ENCODE data around the gene DDX1. TPM values are rescaled to one million over a fixed set of nuclear protein-coding genes. Genes with fewer than 3 reads are reported as not detected.

The DDX1 gene
- total and polyA plus RNA-seq, 2 of the 4 experiments (the other 2 are of a cell fraction), result 73.6 to 74.9 TPM

DNA sequence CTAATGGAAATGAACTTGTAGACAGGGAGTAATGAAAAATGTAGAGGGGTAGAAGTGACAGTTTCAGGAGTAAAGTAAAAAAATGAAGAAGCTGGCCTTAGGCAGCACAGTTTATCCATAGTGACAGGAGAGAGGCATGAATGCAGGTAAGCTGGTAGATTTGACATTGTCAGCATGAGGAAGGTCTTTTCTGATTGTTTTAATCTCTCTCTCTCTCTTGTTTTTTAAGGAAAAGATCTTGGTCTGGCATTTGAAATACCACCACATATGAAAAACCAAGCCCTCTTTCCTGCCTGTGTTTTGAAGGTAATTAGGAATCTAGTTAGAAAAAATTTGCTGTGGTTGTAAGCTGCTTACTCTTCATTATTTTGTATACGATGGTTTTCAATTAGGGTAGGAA, 14.1 kb downstream of the DDX1 start:
- ChIA-PET POLR2A (ENCODE audit: unreplicated experiment) (no interaction called here), CTCF (no interaction called here)
- Histone ChIP-seq H3K27ac (ENCODE audit: insufficient read depth, low read length) (no peak overlapping the region), H3K4ac (ENCODE audit: low read depth, low read length) (no peak overlapping the region), H4K5ac (ENCODE audit: low read depth, low read length) (no peak overlapping the region), H4K91ac (ENCODE audit: insufficient read depth, low read depth, low read length) (no peak overlapping the region), H3K9me1 (ENCODE audit: insufficient read depth, low read length) (no peaks in the 10 kb centered on the region), H4K20me1 (ENCODE audit: insufficient read depth, low read length) (no peaks in the 10 kb centered on the region; the same call in 1 of the 2 replicates), H2AK9ac (replicated peaks; ENCODE audit: low read depth, low read length, poor library complexity) (no peak overlapping the region), H2AFZ (replicated peaks; ENCODE audit: low read length, poor library complexity) (no peak overlapping the region), H2BK20ac (ENCODE audit: low read depth, low read length) (no peak overlapping the region), H3K4me2 (ENCODE audit: low read depth, low read length) (no peak overlapping the region), H3K9me3 (ENCODE audit: control insufficient read depth, insufficient read depth, low read length) (no peaks in the 10 kb centered on the region), H3K9ac (ENCODE audit: low read depth, low read length) (no peak overlapping the region), H2BK5ac (ENCODE audit: low read depth, low read length, poor library complexity, severe bottlenecking) (no peak overlapping the region), H3K18ac (ENCODE audit: low read depth, low read length) (no peak overlapping the region), H3K4me1 (ENCODE audit: control insufficient read depth, insufficient read depth, low read length) (no peaks in the 10 kb centered on the region), H4K8ac (ENCODE audit: low read depth in 2 of 2, low read length in 2 of 2) (no peak overlapping the region), H3K23ac (ENCODE audit: low read depth, low read length) (no peak overlapping the region), H2BK15ac (ENCODE audit: low read depth, low read length) (no peak overlapping the region), H3K79me1 (ENCODE audit: low read depth in 1 of 2, low read length in 2 of 2) (no peaks in the 10 kb centered on the region), H2AK5ac (ENCODE audit: low read depth, low read length) (no peak overlapping the region), H3K4me3 (ENCODE audit: insufficient read depth, low read depth, low read length) (no peak overlapping the region), H3K56ac (ENCODE audit: extremely low read depth, insufficient read depth, low read length) (no peak overlapping the region), H3K27me3 (ENCODE audit: control insufficient read depth, insufficient read depth, low read length) (no peaks in the 10 kb centered on the region), H3K36me3 (ENCODE audit: control insufficient read depth, insufficient read depth, low read length) (peaks cover 48% of the 10 kb centered on the region), H2BK120ac (ENCODE audit: low read depth, low read length) (no peak overlapping the region), H3K14ac (replicated peaks; ENCODE audit: low read depth, low read length) (no peak overlapping the region)
- DNase-seq, result no peak
- TF ChIP-seq, protein P1, sequence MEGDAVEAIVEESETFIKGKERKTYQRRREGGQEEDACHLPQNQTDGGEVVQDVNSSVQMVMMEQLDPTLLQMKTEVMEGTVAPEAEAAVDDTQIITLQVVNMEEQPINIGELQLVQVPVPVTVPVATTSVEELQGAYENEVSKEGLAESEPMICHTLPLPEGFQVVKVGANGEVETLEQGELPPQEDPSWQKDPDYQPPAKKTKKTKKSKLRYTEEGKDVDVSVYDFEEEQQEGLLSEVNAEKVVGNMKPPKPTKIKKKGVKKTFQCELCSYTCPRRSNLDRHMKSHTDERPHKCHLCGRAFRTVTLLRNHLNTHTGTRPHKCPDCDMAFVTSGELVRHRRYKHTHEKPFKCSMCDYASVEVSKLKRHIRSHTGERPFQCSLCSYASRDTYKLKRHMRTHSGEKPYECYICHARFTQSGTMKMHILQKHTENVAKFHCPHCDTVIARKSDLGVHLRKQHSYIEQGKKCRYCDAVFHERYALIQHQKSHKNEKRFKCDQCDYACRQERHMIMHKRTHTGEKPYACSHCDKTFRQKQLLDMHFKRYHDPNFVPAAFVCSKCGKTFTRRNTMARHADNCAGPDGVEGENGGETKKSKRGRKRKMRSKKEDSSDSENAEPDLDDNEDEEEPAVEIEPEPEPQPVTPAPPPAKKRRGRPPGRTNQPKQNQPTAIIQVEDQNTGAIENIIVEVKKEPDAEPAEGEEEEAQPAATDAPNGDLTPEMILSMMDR (conservative IDR thresholded peaks at IDR 0.05; ENCODE audit: low read depth, low read length), result no peak
- TF ChIP-seq RFX5 (IDR thresholded peaks at IDR 0.05; ENCODE audit: low read depth, low read length), result no peak
- no peak for TF ChIP-seq SMC3 (IDR thresholded peaks at IDR 0.05; ENCODE audit: low read depth, low read length)
- TF ChIP-seq NFE2L2 (IDR thresholded peaks at IDR 0.05; ENCODE audit: low read depth, low read length), result no peak
- no peak for TF ChIP-seq CEBPB (IDR thresholded peaks at IDR 0.05; ENCODE audit: low read depth, low read length)
- TF ChIP-seq RCOR1 (IDR thresholded peaks at IDR 0.05; ENCODE audit: insufficient replicate concordance, low read length), result no peak
- TF ChIP-seq MXI1 (IDR thresholded peaks at IDR 0.05; ENCODE audit: borderline replicate concordance, low read depth, low read length), result no peak
- TF ChIP-seq POLR2A (IDR thresholded peaks at IDR 0.05; ENCODE audit: low read depth, low read length), result no peak
- TF ChIP-seq MAFK (IDR thresholded peaks at IDR 0.05; ENCODE audit: low read depth, low read length), result no peak
- no peak for TF ChIP-seq FOS (IDR thresholded peaks at IDR 0.05; ENCODE audit: low read depth, low read length)
- TF ChIP-seq, protein P2, sequence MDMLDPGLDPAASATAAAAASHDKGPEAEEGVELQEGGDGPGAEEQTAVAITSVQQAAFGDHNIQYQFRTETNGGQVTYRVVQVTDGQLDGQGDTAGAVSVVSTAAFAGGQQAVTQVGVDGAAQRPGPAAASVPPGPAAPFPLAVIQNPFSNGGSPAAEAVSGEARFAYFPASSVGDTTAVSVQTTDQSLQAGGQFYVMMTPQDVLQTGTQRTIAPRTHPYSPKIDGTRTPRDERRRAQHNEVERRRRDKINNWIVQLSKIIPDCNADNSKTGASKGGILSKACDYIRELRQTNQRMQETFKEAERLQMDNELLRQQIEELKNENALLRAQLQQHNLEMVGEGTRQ (IDR thresholded peaks at IDR 0.05; ENCODE audit: low read depth, low read length), result no peak
- intact Hi-C loops (cut with micrococcal nuclease) (no loop called here), dilution Hi-C loops (cut with HindIII; ENCODE audit: low sequenced_read_pairs, unreplicated experiment) (no loop called here), in situ Hi-C loops (cut with MboI; ENCODE audit: low sequenced_read_pairs) (no loop called here)
- WGBS, 2 experiments (ENCODE audit: extremely low coverage in 2 of 2, insufficient read length in 1 of 2), result no CpG with 5 or more reads among the region's 1 CpG
- ATAC-seq (ENCODE audit: low read depth), result no peak
- no TSS peak for BruUV-seq (replicated peaks)

Data from IMR-90 (cell line).